Activated naive CD4-positive, alpha-beta T cell (primary cell): Measurements from ENCODE around the gene ZDHHC11.

Experiments
- DNase-seq, 4 experiments: peaks; one replicate each; lab custom pipeline; 2025; lab: John Stamatoyannopoulos, UW

The ZDHHC11 gene

DNA sequence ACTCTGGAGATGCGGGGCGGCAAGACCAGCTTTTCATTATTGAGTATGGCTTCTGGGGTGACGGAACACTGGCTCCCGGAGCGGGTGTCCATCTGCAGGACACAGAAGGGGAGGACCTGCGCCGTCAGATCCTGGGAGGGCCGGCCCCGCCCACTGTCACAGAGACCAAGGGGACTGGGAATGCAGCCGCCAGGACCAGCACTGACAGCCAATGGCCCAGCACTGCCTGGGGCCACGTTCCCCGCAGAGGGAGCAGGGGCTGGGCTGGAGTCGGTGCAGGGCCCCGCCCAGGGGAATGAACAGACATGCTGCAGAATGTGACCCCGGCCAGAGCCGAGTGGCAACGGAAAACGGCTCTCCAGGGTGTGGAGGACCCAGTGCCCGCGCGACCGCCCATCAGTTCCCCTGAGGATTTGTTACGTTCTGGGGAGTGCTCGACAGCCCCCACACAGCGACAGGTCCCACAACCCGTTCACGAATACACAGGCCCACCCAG lies at the start of gene ZDHHC11:
Gene ZDHHC11, minus strand, starts transcription at position 476 of the 496 bp plus-strand sequence. Its CDS starts 384 bp downstream, at position 92.
- DNase-seq = no peak

GRCh38 chr5:893711-894110 lies 42.9 kb upstream of the ZDHHC11 start:
- no peak for DNase-seq

DNA sequence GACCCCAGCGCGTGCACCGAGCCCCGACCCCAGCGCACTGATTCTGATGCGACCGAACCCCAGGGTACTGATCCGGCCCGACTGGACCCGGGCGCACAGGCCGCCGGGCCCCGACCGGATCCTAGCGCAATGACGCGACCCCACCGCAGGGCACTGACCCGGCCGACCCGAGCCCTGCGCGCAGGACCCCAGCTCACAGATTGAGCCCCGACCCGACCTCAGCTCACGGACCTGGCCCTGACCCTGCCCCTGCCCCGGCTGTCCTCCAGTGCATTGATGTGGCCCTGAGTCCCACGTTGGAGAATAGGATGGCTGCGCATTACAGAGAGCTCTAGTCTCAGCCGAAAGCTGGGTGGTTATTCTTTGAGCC lies 42.3 kb upstream of the ZDHHC11 start:
- DNase-seq = no peak

GRCh38 chr5:892394-893136 lies 41.8 kb upstream of the ZDHHC11 start, which contains the start of the genes BRD9 and TRIP13:
BRD9 (minus strand) TSS chr5:892801; CDS start chr5:892657, 144 bp downstream.
TRIP13 (plus strand) TSS chr5:892884; CDS start chr5:892999, 115 bp downstream.
- DNase-seq = peak; percentile 49 to 80 (median 60)

DNA sequence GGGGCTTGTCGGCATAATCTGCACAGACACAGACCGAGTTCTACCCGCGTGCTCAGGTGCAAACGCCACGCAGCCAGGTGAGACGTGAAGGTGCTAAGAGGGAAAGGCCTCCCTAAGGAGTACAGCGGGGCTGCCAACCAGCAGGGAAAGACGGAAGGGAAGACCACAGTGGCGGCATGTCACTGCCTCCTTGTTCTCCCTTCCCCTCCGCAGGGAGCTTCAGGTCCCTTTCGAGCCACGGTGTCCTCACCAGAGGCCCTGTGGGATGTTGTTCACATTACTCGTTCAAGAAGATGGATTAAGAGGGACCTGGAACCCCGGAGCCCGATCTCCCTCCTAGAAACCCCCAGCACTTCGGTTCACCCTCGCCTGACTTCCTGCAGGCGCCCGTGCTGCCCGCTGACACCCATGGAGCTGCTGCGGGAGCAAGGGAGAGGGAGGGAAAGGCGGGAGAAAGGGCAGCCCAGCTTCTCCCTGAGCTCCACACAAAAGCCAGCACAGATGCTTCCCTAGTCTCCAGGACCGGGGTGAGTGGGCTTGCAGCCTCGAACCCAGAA lies 41.1 kb upstream of the ZDHHC11 start:
- DNase-seq = no peak

DNA sequence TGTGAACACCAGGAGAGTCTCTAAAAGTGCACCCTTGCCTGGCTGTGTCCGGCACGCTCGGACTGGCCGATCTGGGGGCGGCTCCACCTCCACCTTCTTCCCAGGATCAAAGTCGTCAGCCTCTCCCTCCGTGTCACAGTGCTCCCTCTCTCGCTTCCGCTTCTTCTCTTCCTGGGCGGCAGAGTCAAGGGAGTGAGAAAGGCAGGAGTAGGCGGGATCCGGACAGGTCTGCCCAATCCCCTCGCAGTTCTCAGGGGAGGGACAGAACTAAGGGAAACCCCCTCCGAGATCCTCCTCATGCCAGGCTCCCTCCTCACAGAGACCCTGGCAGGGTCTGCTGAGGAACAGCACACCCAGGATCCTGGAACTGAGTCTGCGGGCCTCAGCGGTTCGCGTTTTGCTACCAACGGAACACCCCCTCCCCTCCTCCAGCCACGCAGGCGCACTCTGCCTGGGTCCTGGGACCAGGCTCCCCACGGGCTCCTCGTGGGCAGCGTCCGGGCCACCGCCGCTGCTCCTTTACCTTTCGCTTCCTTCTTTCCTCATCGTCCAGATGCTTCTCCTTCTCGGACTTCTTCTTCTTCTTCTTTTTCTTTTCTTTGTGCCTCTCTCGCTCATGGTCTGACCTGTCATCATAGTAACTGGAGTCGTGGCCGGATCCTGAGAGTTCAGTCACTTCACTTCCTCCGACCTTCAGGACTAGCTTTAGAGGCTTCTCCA lies 40.5 kb upstream of the ZDHHC11 start:
- DNase-seq = no peak

GRCh38 chr5:889075-889710 lies 38.4 kb upstream of the ZDHHC11 start:
- no peak for DNase-seq

- DNase-seq = no peak
Observed at GRCh38 chr5:888638-889035, 37.9 kb upstream of the ZDHHC11 start.

DNA sequence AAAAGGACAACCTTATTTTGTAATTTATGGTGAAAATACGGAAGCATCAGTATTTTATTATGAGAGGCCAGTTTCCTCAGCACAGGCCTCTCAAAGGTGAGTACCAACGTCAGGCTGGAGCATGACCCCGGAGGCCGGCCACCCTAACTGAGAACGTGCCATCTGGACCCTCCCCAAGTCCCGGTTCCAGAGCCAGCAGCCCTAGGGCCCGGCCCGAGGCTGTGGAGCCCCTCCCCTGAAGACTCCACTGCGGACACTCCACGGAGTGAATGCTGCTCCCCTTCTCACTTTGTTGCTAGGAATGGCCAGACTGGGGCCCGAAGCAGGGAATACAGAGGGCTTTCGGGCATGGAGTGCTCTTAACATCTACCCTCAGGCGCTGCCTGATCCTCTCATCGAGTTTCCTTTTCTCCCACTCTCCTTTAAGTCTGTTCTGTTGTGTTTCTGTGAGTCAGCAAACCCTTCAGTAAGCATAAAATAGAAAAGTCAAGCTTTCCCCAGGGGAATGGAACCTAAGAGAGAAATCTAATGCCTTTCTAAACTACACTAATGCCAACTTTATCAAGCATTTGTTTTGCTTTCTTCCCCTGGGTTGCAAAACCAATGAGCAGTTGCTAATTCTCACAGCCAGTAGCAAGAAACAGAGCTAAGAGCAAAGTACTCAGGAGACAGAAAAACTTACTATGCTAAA lies 37.3 kb upstream of the ZDHHC11 start:
- no peak for DNase-seq

DNA sequence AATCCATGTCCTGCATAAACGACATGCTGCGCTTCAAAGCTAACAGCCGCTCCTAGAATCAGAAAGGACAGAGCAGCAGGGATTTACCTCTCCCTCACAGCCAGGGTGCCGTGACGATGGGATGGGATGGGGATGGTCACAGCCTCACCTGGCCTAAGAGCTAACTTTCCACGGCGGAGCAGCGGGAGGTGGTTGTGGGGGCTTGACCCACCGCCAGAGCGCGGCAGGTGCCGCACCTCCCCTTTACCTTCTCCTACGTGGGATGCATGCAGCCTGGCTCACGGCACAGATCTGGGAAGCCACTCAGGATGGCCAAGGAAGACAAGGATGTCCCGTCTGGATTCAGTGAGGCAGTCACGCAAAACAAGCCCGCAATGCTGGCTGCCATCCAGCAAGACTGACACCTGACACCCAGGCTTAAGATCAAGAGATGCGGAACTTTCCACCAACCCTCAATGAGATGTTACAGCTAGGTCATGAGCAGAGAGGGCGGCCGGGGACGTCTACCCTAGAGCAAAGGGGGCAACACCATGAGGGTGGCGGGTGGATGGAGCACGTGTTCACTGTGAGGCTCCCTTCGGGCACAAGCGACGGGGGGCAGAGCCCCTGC lies 36.0 kb upstream of the ZDHHC11 start:
- DNase-seq = no peak

- no peak for DNase-seq
Observed at GRCh38 chr5:886036-886435, 35.2 kb upstream of the ZDHHC11 start.

DNA sequence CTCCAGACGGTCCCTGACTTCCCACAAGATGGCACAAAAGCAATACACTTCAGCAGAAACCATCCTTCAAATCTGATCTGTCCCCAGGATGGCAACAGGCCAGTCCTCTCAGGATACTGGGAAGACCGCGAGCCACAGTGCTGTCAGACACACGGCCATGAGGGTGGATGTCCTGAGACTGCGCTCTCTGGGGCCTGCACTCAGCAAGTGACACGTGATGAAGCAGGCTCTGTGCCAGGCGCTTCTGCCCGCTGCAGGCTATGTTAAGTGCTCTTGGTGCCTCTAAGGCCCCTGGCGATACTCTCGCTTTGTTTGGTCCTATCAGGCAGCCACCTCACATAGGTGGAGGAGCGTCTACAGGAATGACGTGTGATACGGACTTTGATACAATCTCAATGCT lies 34.7 kb upstream of the ZDHHC11 start:
- DNase-seq = no peak

- no peak for DNase-seq
Observed at GRCh38 chr5:885127-885442, 34.3 kb upstream of the ZDHHC11 start.

DNA sequence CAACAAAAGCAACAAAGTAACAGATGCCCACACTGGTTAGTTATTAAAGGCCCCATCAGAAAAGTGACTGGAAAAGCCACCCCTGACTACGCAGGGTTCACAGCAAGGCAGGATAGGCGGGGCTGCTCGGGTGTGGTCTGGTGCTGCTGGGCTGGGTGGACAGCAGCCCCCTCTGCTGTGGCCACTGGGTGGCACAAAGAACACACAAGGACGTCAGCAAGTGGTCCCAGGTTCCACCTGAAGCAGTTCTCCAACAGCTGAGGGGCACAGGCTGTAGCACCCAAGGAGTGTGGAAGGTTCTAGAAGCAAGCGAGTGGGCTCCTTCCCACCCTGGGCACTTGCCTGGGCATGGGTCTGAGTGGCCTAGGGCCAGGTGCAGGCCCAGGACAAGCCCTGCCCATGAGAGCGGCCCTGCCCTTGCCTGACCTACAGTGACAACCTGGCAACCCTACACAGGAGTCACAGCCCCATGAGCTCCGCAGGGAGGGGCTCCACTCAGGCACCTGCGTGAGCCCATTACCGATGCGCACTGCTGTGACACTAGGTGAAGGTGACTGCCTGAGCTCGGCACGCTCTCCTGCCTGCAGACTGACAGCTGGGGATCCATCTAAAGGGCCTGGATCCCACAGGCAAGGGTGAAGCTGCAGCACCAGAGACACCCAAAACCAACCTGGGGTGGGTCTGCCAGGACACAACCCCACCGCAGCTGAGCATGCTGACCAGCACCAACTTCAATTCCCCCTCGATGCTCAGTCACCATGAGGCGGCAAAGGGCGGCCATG lies 33.8 kb upstream of the ZDHHC11 start:
- DNase-seq = no peak

GRCh38 chr5:883475-884181 lies 32.8 kb upstream of the ZDHHC11 start:
- DNase-seq = no peak

DNA sequence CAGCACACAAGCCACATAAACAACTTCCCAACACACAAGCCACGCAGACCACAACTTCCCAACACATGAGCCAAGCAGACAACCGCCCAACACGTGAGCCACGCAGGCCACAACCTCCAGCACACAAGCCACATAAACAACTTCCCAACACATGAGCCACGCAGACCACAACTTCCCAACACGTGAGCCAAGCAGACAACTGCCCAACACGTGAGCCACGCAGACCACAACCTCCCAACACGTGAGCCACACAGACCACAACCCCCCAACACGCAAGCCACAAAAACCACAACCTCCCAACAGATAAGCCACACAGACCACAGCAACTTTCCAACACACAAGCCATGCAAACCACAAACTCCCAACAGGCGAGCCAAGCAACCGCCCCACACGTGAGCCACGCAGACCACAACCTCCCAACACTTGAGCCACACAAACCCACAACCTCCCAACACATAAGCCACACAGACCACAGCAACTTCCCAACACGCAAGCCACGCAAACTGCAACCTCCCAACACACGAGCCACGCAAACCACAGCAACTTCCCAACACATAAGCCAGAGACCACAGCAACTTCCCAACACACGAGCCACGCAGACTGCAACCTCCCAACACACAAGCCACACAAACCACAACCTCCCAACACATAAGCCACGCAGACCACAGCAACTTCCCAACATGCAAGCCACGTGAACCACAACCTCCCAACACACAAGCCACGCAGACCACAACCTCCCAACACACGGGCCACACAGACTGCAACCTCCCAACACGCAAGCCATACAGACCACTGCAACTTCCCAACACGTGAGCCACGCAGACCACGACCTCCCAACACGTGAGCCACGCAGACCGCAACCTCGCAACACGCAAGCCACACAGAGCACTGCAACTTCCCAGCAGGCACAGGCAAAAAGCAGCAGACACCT lies 31.7 kb upstream of the ZDHHC11 start:
- DNase-seq = no peak

GRCh38 chr5:881551-881935 lies 30.8 kb upstream of the ZDHHC11 start:
- DNase-seq = no peak

GRCh38 chr5:880816-881550 lies 30.2 kb upstream of the ZDHHC11 start:
- no peak for DNase-seq
